Endothelial cell of umbilical vein (primary cell): ENCODE data around the gene TRMT2A. TPM values are rescaled to one million over a fixed set of nuclear protein-coding genes. Genes with fewer than 3 reads are reported as not detected.

Source experiments
- BruUV-seq: library from RNA; stranded (reverse); fragments of 400-500 nt; replicated peaks from 2 replicates; lab custom pipeline; 2021; lab: Mats Ljungman, UMichigan
- CTCF ChIA-PET: fragments of 300-600, 350-600 bp; sonication (Branson Sonifier 250); formaldehyde crosslinking; loops from one replicate; lab custom pipeline; 2021; ENCODE audit warnings: antibody characterized with exemption, inconsistent platforms; lab: Charles Lee
- POLR2A ChIA-PET: fragments of 300-600, 350-600 bp; sonication (Branson Sonifier 250); formaldehyde crosslinking; loops from one replicate; lab custom pipeline; 2021; ENCODE audit warnings: antibody characterized with exemption, inconsistent platforms; lab: Charles Lee
- DNase-seq: peaks from one replicate; pipeline ENCODE4 v3.0.0-alpha.2; 2011; ENCODE audit warnings: low read depth, low spot score
- FAIRE-seq: peaks from 2 replicates; lab custom pipeline; 2011; peaks lifted over from hg19 to GRCh38; lab: Jason Lieb, UNC
- H2AFZ ChIP-seq: 2 replicates; pipeline ENCODE4 v1.6.0; 2012; ENCODE audit warnings: low read depth, low read length, control low read depth, inconsistent platforms
- H3K27ac ChIP-seq: 2 replicates; pipeline ENCODE4 v1.5.1; 2011; ENCODE audit warnings: low read depth, mild to moderate bottlenecking, control low read depth, low read length, moderate library complexity; ENCODE audit not compliant: insufficient read depth
- H3K27me3 ChIP-seq, 2 experiments: 2 replicates each; pipeline versions ENCODE4 v1.6.0 to v1.6.1; 2011; ENCODE audit warnings: low read length in 2 of 2, mixed read lengths in 1 of 2; ENCODE audit not compliant: control insufficient read depth in 2 of 2, insufficient read depth in 2 of 2
- H3K36me3 ChIP-seq, 2 experiments: 2 replicates in 1 of 2; 3 replicates in 1 of 2; pipeline ENCODE4 v1.5.1; 2011; ENCODE audit warnings: low read length in 2 of 2, mild to moderate bottlenecking in 1 of 2, moderate library complexity in 1 of 2; ENCODE audit not compliant: control insufficient read depth in 2 of 2, insufficient read depth in 2 of 2; ENCODE audit errors: extremely low read depth in 1 of 2
- H3K4me1 ChIP-seq: 3 replicates; pipeline ENCODE4 v1.5.1; 2011; ENCODE audit warnings: mild to moderate bottlenecking, low read length; ENCODE audit not compliant: control insufficient read depth, insufficient read depth; ENCODE audit errors: extremely low read depth
- H3K4me2 ChIP-seq: 2 replicates; pipeline ENCODE4 v1.6.1; 2011; ENCODE audit warnings: low read length, control low read depth, mixed read lengths; ENCODE audit not compliant: insufficient read depth
- H3K4me3 ChIP-seq, 3 experiments: fragments of 200-600 bp in 1 of 3; sonication (generic), shearing (Covaris generic) in 1 of 3; replicated peaks in 1 of 3; 2 replicates each; pipeline ENCODE4 v1.5.1; 2011 to 2016; ENCODE audit warnings: control low read depth in 3 of 3, low read length in 3 of 3, mild to moderate bottlenecking in 2 of 3, inconsistent platforms in 1 of 3, low read depth in 1 of 3, moderate library complexity in 1 of 3; ENCODE audit not compliant: insufficient read depth in 1 of 3
- H3K79me2 ChIP-seq: 2 replicates; pipeline ENCODE4 v1.6.0; 2012; ENCODE audit warnings: low read length, inconsistent platforms; ENCODE audit not compliant: control insufficient read depth, insufficient read depth
- H3K9ac ChIP-seq: replicated peaks from 2 replicates; pipeline ENCODE3; 2011; ENCODE audit warnings: low read length, control low read depth; ENCODE audit not compliant: insufficient read depth; ENCODE audit errors: extremely low read depth
- H3K9me1 ChIP-seq: replicated peaks from 3 replicates; pipeline ENCODE4 v1.6.0; 2011; ENCODE audit warnings: mild to moderate bottlenecking, low read length; ENCODE audit not compliant: control insufficient read depth, insufficient read depth; ENCODE audit errors: extremely low read depth
- H3K9me3 ChIP-seq: replicated peaks from 2 replicates; pipeline ENCODE4 v1.5.1; 2012; ENCODE audit warnings: low read length, inconsistent platforms; ENCODE audit not compliant: control insufficient read depth, insufficient read depth
- H4K20me1 ChIP-seq: replicated peaks from 2 replicates; pipeline ENCODE3; 2011; ENCODE audit warnings: mild to moderate bottlenecking, low read length; ENCODE audit not compliant: control insufficient read depth, insufficient read depth; ENCODE audit errors: extremely low read depth
- EZH2 ChIP-seq: IDR thresholded peaks from 2 replicates; pipeline ENCODE4 v1.6.1; 2012; ENCODE audit warnings: borderline replicate concordance, low read depth, mild to moderate bottlenecking, moderate library complexity, low read length, inconsistent platforms; ENCODE audit not compliant: severe bottlenecking
- FOS ChIP-seq: IDR thresholded peaks from 2 replicates; pipeline ENCODE4 v1.6.1; 2011; ENCODE audit warnings: mild to moderate bottlenecking, low read length, moderate library complexity, borderline replicate concordance; ENCODE audit not compliant: insufficient read depth
- GATA2 ChIP-seq: IDR thresholded peaks from 2 replicates; pipeline ENCODE4 v1.7.0; 2011; ENCODE audit warnings: low read depth, mild to moderate bottlenecking, moderate library complexity, mixed read lengths, low read length; ENCODE audit not compliant: insufficient read length, insufficient read depth
- JUN ChIP-seq: IDR thresholded peaks from 2 replicates; pipeline ENCODE4 v1.6.1; 2011; ENCODE audit warnings: borderline replicate concordance, low read depth; ENCODE audit not compliant: insufficient read length, insufficient read depth
- MYC ChIP-seq: IDR thresholded peaks from one replicate; pipeline ENCODE4 v1.6.1; 2011; ENCODE audit warnings: mild to moderate bottlenecking, low read depth, low read length
- POLR2A ChIP-seq: IDR thresholded peaks from 2 replicates; pipeline ENCODE4 v1.6.1; 2012; ENCODE audit warnings: low read depth, mild to moderate bottlenecking, control low read depth, low read length
- POLR2AphosphoS5 ChIP-seq: IDR thresholded peaks from 2 replicates; pipeline ENCODE4 v1.6.1; 2012; ENCODE audit warnings: low read depth, mild to moderate bottlenecking, control low read depth, low read length, moderate library complexity; ENCODE audit not compliant: insufficient read depth
- dilution Hi-C: fragments of 300-500 bp; cut with MboI; formaldehyde crosslinking; loops from one replicate; pipeline ENCODE4 v1.15.0; 2019; ENCODE audit warnings: low sequenced_read_pairs; ENCODE audit not compliant: extremely low pct_ligation_motif_present
- intact Hi-C: fragments of 100-400 bp; cut with micrococcal nuclease; formaldehyde crosslinking; loops from one replicate; pipeline ENCODE4 v1.10.0; 2022
- polyA plus RNA-seq, 4 experiments: library from polyadenylated mRNA; depleted of rRNA in 3 of 4; stranded (reverse) in 3 of 4; unstranded in 1 of 4; fragments of >200 nt; gene quantifications; 2 replicates each; pipeline versions ENCODE4 v1.2.1 to v1.2.3, GENCODE V29; 2011 to 2012; ENCODE audit warnings: missing spikeins in 1 of 4
- total RNA-seq: library from RNA; stranded (reverse); gene quantifications from 2 replicates; pipeline ENCODE4 v1.2.3, GENCODE V29; 2021
- TF ChIP-seq, protein P1 (sequence below): IDR thresholded peaks from 2 replicates; pipeline ENCODE4 v1.6.1; 2011; ENCODE audit not compliant: insufficient read depth, insufficient read length
- TF ChIP-seq, protein P2 (sequence below), 2 donors: IDR thresholded peaks; 1 replicate in 1 of 2; 2 replicates in 1 of 2; pipeline ENCODE4 v1.5.1; 2011; ENCODE audit warnings: low read length in 2 of 2, mild to moderate bottlenecking in 2 of 2, moderate library complexity in 2 of 2, control low read depth in 1 of 2, inconsistent platforms in 1 of 2, low read depth in 1 of 2; ENCODE audit not compliant: insufficient read depth in 1 of 2; ENCODE audit errors: extremely low read depth in 1 of 2

The TRMT2A gene
- total and polyA plus RNA-seq, 2 donors (not counting 3 experiments of a cell fraction or from before 2014, with no cell fraction given): 51.2 to 61.9 TPM

DNA sequence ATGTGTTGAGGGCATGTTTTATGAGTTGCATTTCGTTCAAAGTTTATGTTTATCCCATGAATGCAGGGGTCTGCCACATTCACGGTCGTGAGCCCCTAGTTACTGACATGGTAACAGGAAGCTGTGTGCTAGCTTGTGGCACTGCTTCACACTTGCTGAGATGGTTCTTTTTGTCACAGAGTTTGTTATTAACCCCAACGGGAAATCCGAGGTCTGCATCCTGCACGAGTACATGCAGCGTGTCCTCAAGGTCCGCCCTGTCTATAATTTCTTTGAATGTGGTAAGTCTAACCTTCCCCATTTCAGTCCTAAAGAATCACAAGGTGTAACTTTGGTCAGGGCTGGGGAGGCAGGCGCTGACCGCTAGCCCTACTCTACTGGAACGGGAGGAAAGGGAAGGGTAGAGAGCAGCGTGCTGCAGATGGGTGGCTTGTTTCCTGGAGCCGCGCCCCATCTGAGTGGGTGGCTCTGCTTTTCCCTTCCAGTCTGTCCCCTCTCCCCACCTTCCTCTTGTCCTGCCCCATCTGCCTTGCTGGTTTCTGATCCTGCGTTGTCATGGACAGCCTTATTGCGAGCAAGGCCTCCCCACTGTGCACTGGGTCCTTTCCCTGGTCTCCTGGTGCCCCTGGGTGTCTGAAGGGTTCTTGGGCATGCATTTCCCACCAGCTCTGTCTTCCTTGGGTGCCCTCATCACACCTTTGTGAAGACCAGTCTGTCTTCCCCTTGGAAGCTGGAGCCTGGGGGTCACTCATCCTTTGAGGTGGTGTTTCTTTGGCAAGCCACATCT lies 25.1 kb downstream of the TRMT2A start:
- dilution Hi-C loops: no loop called here

More for the DNA sequence above, 25.1 kb downstream of the TRMT2A start:
- no TSS peak for BruUV-seq
- H3K9me1 ChIP-seq: no peaks in the 10 kb centered on the region
- no peak overlapping the region for H3K4me3 ChIP-seq
- H3K4me1 ChIP-seq: no peaks in the 10 kb centered on the region
- TF ChIP-seq, protein P1, sequence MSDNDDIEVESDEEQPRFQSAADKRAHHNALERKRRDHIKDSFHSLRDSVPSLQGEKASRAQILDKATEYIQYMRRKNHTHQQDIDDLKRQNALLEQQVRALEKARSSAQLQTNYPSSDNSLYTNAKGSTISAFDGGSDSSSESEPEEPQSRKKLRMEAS: no peak
- TF ChIP-seq POLR2A (no peak), MYC (no peak), POLR2AphosphoS5 (no peak), JUN (no peak), FOS (no peak), EZH2 (no peak), GATA2 (no peak)
- TF ChIP-seq, protein P2, sequence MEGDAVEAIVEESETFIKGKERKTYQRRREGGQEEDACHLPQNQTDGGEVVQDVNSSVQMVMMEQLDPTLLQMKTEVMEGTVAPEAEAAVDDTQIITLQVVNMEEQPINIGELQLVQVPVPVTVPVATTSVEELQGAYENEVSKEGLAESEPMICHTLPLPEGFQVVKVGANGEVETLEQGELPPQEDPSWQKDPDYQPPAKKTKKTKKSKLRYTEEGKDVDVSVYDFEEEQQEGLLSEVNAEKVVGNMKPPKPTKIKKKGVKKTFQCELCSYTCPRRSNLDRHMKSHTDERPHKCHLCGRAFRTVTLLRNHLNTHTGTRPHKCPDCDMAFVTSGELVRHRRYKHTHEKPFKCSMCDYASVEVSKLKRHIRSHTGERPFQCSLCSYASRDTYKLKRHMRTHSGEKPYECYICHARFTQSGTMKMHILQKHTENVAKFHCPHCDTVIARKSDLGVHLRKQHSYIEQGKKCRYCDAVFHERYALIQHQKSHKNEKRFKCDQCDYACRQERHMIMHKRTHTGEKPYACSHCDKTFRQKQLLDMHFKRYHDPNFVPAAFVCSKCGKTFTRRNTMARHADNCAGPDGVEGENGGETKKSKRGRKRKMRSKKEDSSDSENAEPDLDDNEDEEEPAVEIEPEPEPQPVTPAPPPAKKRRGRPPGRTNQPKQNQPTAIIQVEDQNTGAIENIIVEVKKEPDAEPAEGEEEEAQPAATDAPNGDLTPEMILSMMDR (IDR thresholded peaks at IDR 0.05; ENCODE audit: extremely low read depth in 1 of 2, insufficient read depth in 1 of 2, low read depth in 1 of 2, low read length in 2 of 2): no peak
- H3K9me3 ChIP-seq: no peaks in the 10 kb centered on the region
- H3K79me2 ChIP-seq: peaks cover 47% of the 10 kb centered on the region
- H4K20me1 ChIP-seq: no peaks in the 10 kb centered on the region
- no peak overlapping the region for H3K27ac ChIP-seq
- FAIRE-seq: no peak
- H3K27me3 ChIP-seq: no peaks in the 10 kb centered on the region
- no peak overlapping the region for H3K9ac ChIP-seq
- peaks cover 67 to 79% of the 10 kb centered on the region in 2 experiments for H3K36me3 ChIP-seq
- H2AFZ ChIP-seq: no peak overlapping the region
- ChIA-PET CTCF (no interaction called here), POLR2A (no interaction called here)
- no peak for DNase-seq
- intact Hi-C loops: no loop called here
- no peak overlapping the region for H3K4me2 ChIP-seq
